Endothelial cell of umbilical vein (primary cell): ENCODE results near the gene DHCR7.

Source experiments
- CTCF ChIP-seq, 2 donors: IDR thresholded peaks; 1 replicate in 1 of 2; 2 replicates in 1 of 2; pipeline ENCODE4 v1.5.1; 2011; ENCODE audit warnings: low read length in 2 of 2, mild to moderate bottlenecking in 2 of 2, moderate library complexity in 2 of 2, control low read depth in 1 of 2, inconsistent platforms in 1 of 2, low read depth in 1 of 2; ENCODE audit not compliant: insufficient read depth in 1 of 2; ENCODE audit errors: extremely low read depth in 1 of 2
- POLR2A ChIP-seq: IDR thresholded peaks from 2 replicates; pipeline ENCODE4 v1.6.1; 2012; ENCODE audit warnings: low read depth, mild to moderate bottlenecking, control low read depth, low read length

- TF ChIP-seq POLR2A (no peak), CTCF (IDR thresholded peaks at IDR 0.05; ENCODE audit: extremely low read depth in 1 of 2, insufficient read depth in 1 of 2, low read depth in 1 of 2, low read length in 2 of 2) (no peak)
These were observed 16.9 kb downstream of the DHCR7 start for GRCh38 chr11:71431271-71431670.
